ENCODE results near the gene TLL1.

Gene TLL1

GRCh38 chr4:166017804-166018203 lies 144.8 kb downstream of the TLL1 start:
- Histone ChIP-seq H3K9ac (ENCODE audit: low read length) (no peak overlapping the region), H3K27ac (ENCODE audit: low read depth, low read length) (no peak overlapping the region), H3K4me3 (ENCODE audit: insufficient read depth, low read length, poor library complexity, severe bottlenecking) (no peak overlapping the region), H3F3A (ENCODE audit: insufficient read depth) (no peaks in the 10 kb centered on the region), H3K9me3 (ENCODE audit: insufficient read depth, low read length) (no peaks in the 10 kb centered on the region), H3K9me2 (replicated peaks; ENCODE audit: insufficient read depth, low read length) (no peaks in the 10 kb centered on the region), H3K4me2 (ENCODE audit: low read depth, low read length, poor library complexity, severe bottlenecking) (no peak overlapping the region), H3K36me3 (ENCODE audit: low read length) (no peaks in the 10 kb centered on the region), H3K27me3 (ENCODE audit: low read length) (no peaks in the 10 kb centered on the region), H3K79me2 (ENCODE audit: insufficient read depth, low read length) (no peaks in the 10 kb centered on the region), H2AFZ (ENCODE audit: low read depth, low read length, severe bottlenecking) (no peak overlapping the region), H4K20me1 (ENCODE audit: low read depth, low read length) (no peaks in the 10 kb centered on the region)
- TF ChIP-seq, protein P1, sequence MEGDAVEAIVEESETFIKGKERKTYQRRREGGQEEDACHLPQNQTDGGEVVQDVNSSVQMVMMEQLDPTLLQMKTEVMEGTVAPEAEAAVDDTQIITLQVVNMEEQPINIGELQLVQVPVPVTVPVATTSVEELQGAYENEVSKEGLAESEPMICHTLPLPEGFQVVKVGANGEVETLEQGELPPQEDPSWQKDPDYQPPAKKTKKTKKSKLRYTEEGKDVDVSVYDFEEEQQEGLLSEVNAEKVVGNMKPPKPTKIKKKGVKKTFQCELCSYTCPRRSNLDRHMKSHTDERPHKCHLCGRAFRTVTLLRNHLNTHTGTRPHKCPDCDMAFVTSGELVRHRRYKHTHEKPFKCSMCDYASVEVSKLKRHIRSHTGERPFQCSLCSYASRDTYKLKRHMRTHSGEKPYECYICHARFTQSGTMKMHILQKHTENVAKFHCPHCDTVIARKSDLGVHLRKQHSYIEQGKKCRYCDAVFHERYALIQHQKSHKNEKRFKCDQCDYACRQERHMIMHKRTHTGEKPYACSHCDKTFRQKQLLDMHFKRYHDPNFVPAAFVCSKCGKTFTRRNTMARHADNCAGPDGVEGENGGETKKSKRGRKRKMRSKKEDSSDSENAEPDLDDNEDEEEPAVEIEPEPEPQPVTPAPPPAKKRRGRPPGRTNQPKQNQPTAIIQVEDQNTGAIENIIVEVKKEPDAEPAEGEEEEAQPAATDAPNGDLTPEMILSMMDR (IDR thresholded peaks at IDR 0.05; ENCODE audit: insufficient read depth, low read length, poor library complexity, severe bottlenecking): no peak
- TF ChIP-seq EZH2phosphoT487 (conservative IDR thresholded peaks at IDR 0.05; ENCODE audit: low read length): no peak

GRCh38 chr4:166019441-166020220 lies 146.6 kb downstream of the TLL1 start:
- Histone ChIP-seq H3K9ac (ENCODE audit: low read length) (no peak overlapping the region), H3K27ac (ENCODE audit: low read depth, low read length) (no peak overlapping the region), H3F3A (ENCODE audit: insufficient read depth) (no peaks in the 10 kb centered on the region), H3K4me3 (ENCODE audit: insufficient read depth, low read length, poor library complexity, severe bottlenecking) (no peak overlapping the region), H2AFZ (ENCODE audit: low read depth, low read length, severe bottlenecking) (no peak overlapping the region), H3K79me2 (ENCODE audit: insufficient read depth, low read length) (no peaks in the 10 kb centered on the region), H3K9me3 (ENCODE audit: insufficient read depth, low read length) (no peaks in the 10 kb centered on the region), H3K27me3 (ENCODE audit: low read length) (no peaks in the 10 kb centered on the region), H3K36me3 (ENCODE audit: low read length) (no peaks in the 10 kb centered on the region), H3K9me2 (replicated peaks; ENCODE audit: insufficient read depth, low read length) (no peaks in the 10 kb centered on the region), H3K4me2 (ENCODE audit: low read depth, low read length, poor library complexity, severe bottlenecking) (no peak overlapping the region), H4K20me1 (ENCODE audit: low read depth, low read length) (no peaks in the 10 kb centered on the region)
- no peak for TF ChIP-seq EZH2phosphoT487 (conservative IDR thresholded peaks at IDR 0.05; ENCODE audit: low read length)
- TF ChIP-seq, protein P1 (IDR thresholded peaks at IDR 0.05; ENCODE audit: insufficient read depth, low read length, poor library complexity, severe bottlenecking): no peak

GRCh38 chr4:166021617-166022016 lies 148.6 kb downstream of the TLL1 start:
- Histone ChIP-seq H3K9me2 (replicated peaks; ENCODE audit: insufficient read depth, low read length) (no peaks in the 10 kb centered on the region), H2AFZ (ENCODE audit: low read depth, low read length, severe bottlenecking) (no peak overlapping the region), H3K36me3 (ENCODE audit: low read length) (no peaks in the 10 kb centered on the region), H4K20me1 (ENCODE audit: low read depth, low read length) (no peaks in the 10 kb centered on the region), H3K9ac (ENCODE audit: low read length) (no peak overlapping the region), H3K27me3 (ENCODE audit: low read length) (no peaks in the 10 kb centered on the region), H3K79me2 (ENCODE audit: insufficient read depth, low read length) (no peaks in the 10 kb centered on the region), H3K4me2 (ENCODE audit: low read depth, low read length, poor library complexity, severe bottlenecking) (no peak overlapping the region), H3K4me3 (ENCODE audit: insufficient read depth, low read length, poor library complexity, severe bottlenecking) (no peak overlapping the region), H3K9me3 (ENCODE audit: insufficient read depth, low read length) (no peaks in the 10 kb centered on the region), H3K27ac (ENCODE audit: low read depth, low read length) (no peak overlapping the region), H3F3A (ENCODE audit: insufficient read depth) (no peaks in the 10 kb centered on the region)
- TF ChIP-seq EZH2phosphoT487 (conservative IDR thresholded peaks at IDR 0.05; ENCODE audit: low read length): no peak
- TF ChIP-seq, protein P1 (IDR thresholded peaks at IDR 0.05; ENCODE audit: insufficient read depth, low read length, poor library complexity, severe bottlenecking): no peak

Measured in SU-DHL-6 (cell line).